ENCODE data around the gene GJC1. TPM values are rescaled to one million over a fixed set of nuclear protein-coding genes. Genes with fewer than 3 reads are reported as not detected.

Gene GJC1
- total RNA-seq, 1 donor from 2014 or later = 20.8 TPM

Other genes starting within 250 kb of the GJC1 start
- 0.35 TPM in 1 of 2 replicates, not detected in the other for gene MEIOC, start 173.8 kb downstream of the GJC1 start, total RNA-seq
- 15.5 and 20.3 TPM in 2 replicates for gene CCDC43, start 140.5 kb downstream of the GJC1 start, total RNA-seq
- gene DBF4B, start 121.6 kb downstream of the GJC1 start, total RNA-seq = 4.9 and 6.6 TPM in 2 replicates
- gene ADAM11, start 71.3 kb downstream of the GJC1 start, total RNA-seq = 0.23 and 2.5 TPM in 2 replicates
- gene HIGD1B, start 17.6 kb upstream of the GJC1 start, total RNA-seq = not detected in 2 replicates
- 71.1 and 98.6 TPM in 2 replicates for gene EFTUD2, start 69.2 kb upstream of the GJC1 start, total RNA-seq
- not detected in 2 replicates for gene GFAP, start 85.2 kb upstream of the GJC1 start, total RNA-seq
- gene KIF18B, start 117.5 kb upstream of the GJC1 start, total RNA-seq = 4.7 and 6.8 TPM in 2 replicates
- 0.47 TPM in 1 of 2 replicates, not detected in the other for gene C1QL1, start 138.0 kb upstream of the GJC1 start, total RNA-seq
- 35.2 and 37.2 TPM in 2 replicates for gene DCAKD, start 221.3 kb upstream of the GJC1 start, total RNA-seq
- 95.0 and 205 TPM in 2 replicates for gene NMT1, start 231.0 kb upstream of the GJC1 start, total RNA-seq